ENCODE data around the gene STX16. TPM values are rescaled to one million over a fixed set of nuclear protein-coding genes. Genes with fewer than 3 reads are reported as not detected.
A peak's percentile ranks its signal among the peaks of the same experiment; 100 is the strongest.

Gene STX16
- total and polyA plus RNA-seq, 2 of the 13 experiments (the other 11 are each of a cell fraction or from before 2014, with no cell fraction given): 28.0 to 72.7 TPM

- Histone ChIP-seq H3K36me3 (replicated peaks in 1 of 2; ENCODE audit: control insufficient read depth in 1 of 2, insufficient read depth in 2 of 2, low read length in 2 of 2) (peaks cover 6 to 16% of the 10 kb centered on the region in 2 experiments; a peak in 4 of 5 replicates), H2AFZ (ENCODE audit: low read length) (no peak overlapping the region), H3K4me3 (replicated peaks in 1 of 3; ENCODE audit: insufficient read depth in 1 of 3, low read depth in 2 of 3, low read length in 3 of 3) (no peak overlapping the region), H3K9me3 (ENCODE audit: low read length) (no peaks in the 10 kb centered on the region), H3K4me2 (ENCODE audit: low read depth, low read length) (no peak overlapping the region), H3K9ac (ENCODE audit: insufficient read depth, low read depth, low read length) (no peak overlapping the region), H3K27ac (ENCODE audit: extremely low read length, insufficient read depth, low read length) (no peak overlapping the region), H4K20me1 (ENCODE audit: insufficient read depth, low read length) (no peaks in the 10 kb centered on the region), H3K79me2 (ENCODE audit: insufficient read depth, low read length) (no peaks in the 10 kb centered on the region), H3K4me1 (ENCODE audit: insufficient read depth, low read length) (no peaks in the 10 kb centered on the region), H3K27me3 (ENCODE audit: control insufficient read depth in 1 of 2, insufficient read depth in 2 of 2, low read length in 2 of 2) (no peaks in the 10 kb centered on the region)
- POLR2A ChIA-PET: no interaction called here
- intact Hi-C loops (cut with micrococcal nuclease; ENCODE audit: unreplicated experiment) (no loop called here), in situ Hi-C loops (cut with HindIII; ENCODE audit: extremely low pct_ligation_motif_present, low pct_unique_long_range_greater_than_20kb) (no loop called here)
- BruUV-seq (replicated peaks): no TSS peak
- no peak for FAIRE-seq
- TF ChIP-seq PTBP1 (IDR thresholded peaks at IDR 0.05; ENCODE audit: low read depth, low read length, poor library complexity, severe bottlenecking) (no peak), AGO2 (optimal IDR thresholded peaks at IDR 0.05; ENCODE audit: low read depth, low read length) (peak; percentile 44), ZNF251 (CRISPR knock-in tag; IDR thresholded peaks at IDR 0.05) (no peak), TP53 (CRISPR knock-in tag; conservative IDR thresholded peaks at IDR 0.05) (no peak)
- ATAC-seq: no peak
- no peak for DNase-seq (ENCODE audit: low spot score)
- 96% methylated on average over 45 of the region's 51 CpGs for WGBS (ENCODE audit: low lambda C conversion rate)
- CTCF ChIA-PET (ENCODE audit: low intra/inter-chr PET ratio, low total read pairs): no interaction called here
Observed at GRCh38 chr20:58693226-58694006, 42.3 kb downstream of the STX16 start.

- ATAC-seq: no peak
- no peak overlapping the region for H3K4me2 ChIP-seq (ENCODE audit: low read depth, low read length)
- no peak for TF ChIP-seq FOXC1 (CRISPR knock-in tag; IDR thresholded peaks at IDR 0.05; ENCODE audit: borderline replicate concordance)
- no peak for TF ChIP-seq ZNF205 (CRISPR knock-in tag; IDR thresholded peaks at IDR 0.05)
- TF ChIP-seq RBM22 (optimal IDR thresholded peaks at IDR 0.05; ENCODE audit: low read length): peak; percentile 40
- TF ChIP-seq, protein P1, sequence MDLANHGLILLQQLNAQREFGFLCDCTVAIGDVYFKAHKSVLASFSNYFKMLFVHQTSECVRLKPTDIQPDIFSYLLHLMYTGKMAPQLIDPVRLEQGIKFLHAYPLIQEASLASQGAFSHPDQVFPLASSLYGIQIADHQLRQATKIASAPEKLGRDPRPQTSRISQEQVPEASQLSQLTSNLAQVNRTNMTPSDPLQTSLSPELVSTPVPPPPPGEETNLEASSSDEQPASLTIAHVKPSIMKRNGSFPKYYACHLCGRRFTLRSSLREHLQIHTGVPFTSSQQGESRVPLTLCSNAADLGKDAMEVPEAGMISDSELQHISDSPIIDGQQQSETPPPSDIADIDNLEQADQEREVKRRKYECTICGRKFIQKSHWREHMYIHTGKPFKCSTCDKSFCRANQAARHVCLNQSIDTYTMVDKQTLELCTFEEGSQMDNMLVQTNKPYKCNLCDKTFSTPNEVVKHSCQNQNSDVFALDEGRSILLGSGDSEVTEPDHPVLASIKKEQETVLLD (CRISPR knock-in tag; IDR thresholded peaks at IDR 0.05; ENCODE audit: low read depth): 0 out of 2 replicates have a peak, but pooled peaks have one; percentile 26
- H3K4me3 ChIP-seq (replicated peaks in 1 of 3; ENCODE audit: insufficient read depth in 1 of 3, low read depth in 2 of 3, low read length in 3 of 3): no peak overlapping the region
- H3K79me2 ChIP-seq (ENCODE audit: insufficient read depth, low read length): no peaks in the 10 kb centered on the region
- no peak for DNase-seq (ENCODE audit: low spot score)
- H4K20me1 ChIP-seq (ENCODE audit: insufficient read depth, low read length): no peaks in the 10 kb centered on the region
- in situ Hi-C loops (cut with HindIII; ENCODE audit: extremely low pct_ligation_motif_present, low pct_unique_long_range_greater_than_20kb): no loop called here
- H3K9ac ChIP-seq (ENCODE audit: insufficient read depth, low read depth, low read length): no peak overlapping the region
- H3K27ac ChIP-seq (ENCODE audit: extremely low read length, insufficient read depth, low read length): no peak overlapping the region
- H3K36me3 ChIP-seq (replicated peaks in 1 of 2; ENCODE audit: control insufficient read depth in 1 of 2, insufficient read depth in 2 of 2, low read length in 2 of 2): peaks cover 13 to 22% of the 10 kb centered on the region in 2 experiments; a peak in 4 of 5 replicates
- WGBS (ENCODE audit: low lambda C conversion rate): 95% methylated on average over 33 of the region's 33 CpGs
- ChIA-PET CTCF (ENCODE audit: low intra/inter-chr PET ratio, low total read pairs) (no interaction called here), POLR2A (no interaction called here)
- H3K9me3 ChIP-seq (ENCODE audit: low read length): no peaks in the 10 kb centered on the region
- H3K4me1 ChIP-seq (ENCODE audit: insufficient read depth, low read length): no peaks in the 10 kb centered on the region
- H2AFZ ChIP-seq (ENCODE audit: low read length): no peak overlapping the region
- H3K27me3 ChIP-seq (ENCODE audit: control insufficient read depth in 1 of 2, insufficient read depth in 2 of 2, low read length in 2 of 2): no peaks in the 10 kb centered on the region
- BruUV-seq (replicated peaks): no TSS peak
- FAIRE-seq: no peak
- intact Hi-C loops (cut with micrococcal nuclease; ENCODE audit: unreplicated experiment): no loop called here
Observed at GRCh38 chr20:58694241-58695083, 43.4 kb downstream of the STX16 start.
